ENCODE results near the gene AGGF1.
"Not testable (repeated sequence)": the region's sequence is repeated elsewhere in the genome, so short reads cannot be mapped to it uniquely, and the experiment has no call there.

AGGF1 gene

DNA sequence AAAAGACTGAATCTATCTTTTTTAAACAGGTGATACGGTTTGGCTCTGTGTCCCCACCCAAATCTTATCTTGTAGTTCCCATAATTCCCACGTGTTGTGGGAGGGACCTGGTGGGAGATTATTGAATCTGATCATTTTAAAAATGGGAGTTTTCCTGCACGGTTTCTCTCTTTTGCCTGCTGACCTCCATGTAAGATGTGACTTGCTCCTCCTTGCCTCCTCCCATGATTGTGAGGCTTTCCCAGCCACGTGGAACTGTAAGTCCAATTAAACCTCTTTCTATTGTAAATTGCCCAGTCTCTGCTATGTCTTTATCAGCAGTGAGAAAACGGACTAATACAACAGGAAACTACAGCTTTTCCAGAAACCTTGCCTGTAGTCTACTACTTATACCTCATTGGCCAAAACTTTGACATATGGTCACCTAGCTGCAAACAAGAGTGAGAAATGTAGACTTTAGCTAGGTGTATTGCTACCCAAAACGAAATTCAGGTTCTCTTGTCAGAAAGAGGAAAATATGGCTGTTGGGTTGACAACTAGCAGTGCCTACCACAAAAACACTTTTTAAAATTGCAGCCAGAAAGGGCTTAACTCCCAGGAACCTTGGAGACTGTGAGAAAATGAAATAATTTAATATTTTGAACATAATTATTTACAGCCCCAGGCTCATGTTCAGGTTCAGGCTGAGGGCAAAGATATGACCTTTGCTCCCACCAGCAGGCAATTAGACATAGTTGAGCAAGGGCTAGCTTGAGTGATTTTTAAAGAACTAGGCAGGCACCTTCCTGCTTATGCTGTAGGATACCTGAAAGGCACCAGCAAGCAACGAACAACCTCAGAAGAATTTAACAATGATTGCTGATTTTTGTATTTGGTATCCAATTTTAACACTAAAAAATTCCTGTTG is 7.4 kb upstream of the AGGF1 start:
- DNase-seq, result no peak

DNA sequence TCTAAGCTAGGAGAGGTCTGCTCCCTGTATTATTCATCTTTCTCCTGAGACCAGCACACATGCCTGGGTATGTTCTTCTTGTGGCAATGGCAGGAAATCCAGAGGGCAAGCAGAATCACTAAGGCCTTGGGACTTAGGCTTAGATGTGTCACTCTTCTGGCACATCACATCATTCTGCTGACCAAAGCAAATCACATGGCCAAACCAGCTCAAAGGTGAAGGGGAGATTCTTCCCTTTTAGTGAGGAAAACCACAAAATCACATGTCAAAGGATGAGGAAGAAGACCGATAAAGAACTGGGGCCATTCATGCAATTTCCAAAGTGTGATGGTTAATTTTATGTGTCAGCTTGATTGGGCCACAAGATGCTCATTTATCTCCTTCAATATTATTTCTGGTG is 5.7 kb upstream of the AGGF1 start:
- no peak for DNase-seq

DNA sequence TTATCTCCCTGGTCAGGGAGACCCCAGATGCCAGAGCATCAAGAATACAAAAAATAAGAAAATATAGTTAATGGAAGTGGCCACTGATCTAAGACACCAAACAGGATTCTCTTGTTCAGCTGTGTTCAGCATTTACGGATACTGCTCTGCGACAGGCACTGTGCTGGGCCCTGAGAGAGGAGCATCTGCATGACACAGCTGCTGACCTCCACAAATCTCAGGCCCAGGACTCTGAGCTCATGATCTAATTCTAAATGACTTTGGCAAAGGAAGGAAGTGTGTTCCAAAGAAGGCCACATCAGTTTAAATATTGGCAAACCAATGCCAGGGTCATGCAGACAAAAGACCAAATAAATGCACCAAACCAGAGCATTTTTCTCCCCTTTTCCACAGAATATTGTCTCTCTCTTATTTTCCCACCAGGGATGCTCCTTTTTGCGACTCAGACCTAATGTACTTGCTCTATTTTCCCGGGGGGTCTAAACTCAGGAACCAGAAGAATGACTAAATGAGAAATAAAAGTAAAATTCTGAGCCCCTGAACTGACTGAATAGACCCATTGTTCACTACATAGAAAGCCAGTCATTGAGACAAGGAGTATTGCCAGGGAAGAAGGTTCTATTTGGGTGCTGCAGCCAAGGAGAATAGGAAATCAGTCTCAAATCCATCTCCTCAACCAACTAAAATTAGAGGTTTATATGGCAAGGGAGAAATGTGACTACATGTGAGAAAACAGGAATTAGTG is 1.4 kb upstream of the AGGF1 start:
- DNase-seq, result peak in 11 of 58 donors; percentile 0 to 40 (median 12)

DNA sequence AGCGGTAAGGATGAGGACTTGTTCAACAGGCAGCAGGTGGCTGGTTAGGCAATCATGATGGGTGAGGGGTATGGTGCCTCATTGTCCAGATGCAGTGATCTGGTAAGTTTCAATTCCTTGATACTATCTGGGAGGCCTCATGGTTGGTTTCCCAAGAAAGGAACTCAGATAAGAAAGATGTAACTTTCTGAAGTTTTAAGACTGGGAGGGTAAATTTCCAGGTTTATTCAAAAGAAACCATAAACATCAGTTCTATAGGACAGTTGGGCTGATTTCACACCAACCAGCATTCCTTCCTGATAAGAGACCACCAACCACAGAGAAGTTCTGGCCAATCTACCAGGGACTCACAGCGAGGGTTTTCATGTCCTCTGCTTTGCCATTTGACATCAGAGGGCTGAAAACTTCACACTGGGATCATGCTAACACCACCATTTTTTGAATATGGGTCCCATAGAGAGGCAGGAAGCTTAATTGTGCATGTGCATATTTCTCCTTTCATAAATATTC is 773 bp upstream of the AGGF1 start:
- DNase-seq, result no peak

DNA sequence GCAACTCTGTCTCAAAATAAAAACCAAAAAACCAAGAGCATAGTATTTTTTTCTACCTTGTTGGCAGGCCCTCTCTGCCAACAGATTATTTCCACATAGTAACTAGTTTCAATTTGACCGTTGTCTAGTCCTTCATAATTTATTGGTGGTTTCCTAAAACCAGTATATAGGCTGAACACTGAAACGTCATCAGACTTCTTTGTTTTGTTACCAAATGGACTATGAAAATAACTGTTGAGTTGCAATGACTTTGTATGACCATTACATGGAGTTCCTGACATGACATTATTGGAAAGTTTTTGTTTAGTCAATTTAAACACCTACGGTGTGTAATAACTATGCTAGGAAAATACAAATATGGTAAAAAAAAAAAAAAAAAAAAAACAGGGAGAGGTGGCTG is 1.7 kb downstream of the AGGF1 start:
- DNase-seq, result no peak

DNA sequence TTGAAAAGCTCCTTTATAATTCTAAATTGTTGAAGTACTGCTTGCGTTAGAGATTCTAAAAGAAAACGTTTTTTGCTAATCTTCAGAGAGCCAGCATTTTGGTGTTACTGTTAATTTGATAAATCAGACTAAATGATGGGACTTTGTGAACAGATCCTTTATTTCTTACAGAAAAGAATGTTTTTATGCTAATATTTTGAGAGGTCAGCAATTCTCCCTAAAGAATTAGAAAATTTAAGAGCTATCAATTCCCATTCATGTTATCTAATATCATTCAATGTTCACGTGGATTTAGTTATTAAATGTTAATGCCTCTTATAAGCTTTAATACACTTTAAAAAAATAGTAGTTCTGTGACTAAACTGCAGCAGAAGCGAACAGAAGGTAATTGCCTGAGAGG is 2.4 kb downstream of the AGGF1 start:
- no peak for DNase-seq

DNA sequence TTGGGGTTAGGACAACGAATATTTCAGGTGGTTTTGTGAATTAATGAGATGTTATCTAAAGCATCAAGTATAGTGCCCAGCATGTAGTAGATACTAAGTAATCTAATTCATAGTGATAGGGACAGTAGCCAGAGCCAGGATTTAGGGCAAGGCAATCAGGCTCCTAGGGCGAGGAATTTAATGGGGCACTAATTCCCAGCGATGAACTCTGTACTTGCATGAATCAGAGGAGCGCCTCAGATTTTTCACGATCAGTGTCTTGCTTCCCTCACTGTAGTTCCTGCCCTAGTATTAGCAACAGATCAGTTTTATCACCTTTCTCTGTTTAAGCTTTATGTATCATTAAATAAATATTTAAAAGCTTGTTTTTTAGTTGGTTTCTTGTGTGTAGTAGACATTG is 3.1 kb downstream of the AGGF1 start:
- DNase-seq, result no peak

DNA sequence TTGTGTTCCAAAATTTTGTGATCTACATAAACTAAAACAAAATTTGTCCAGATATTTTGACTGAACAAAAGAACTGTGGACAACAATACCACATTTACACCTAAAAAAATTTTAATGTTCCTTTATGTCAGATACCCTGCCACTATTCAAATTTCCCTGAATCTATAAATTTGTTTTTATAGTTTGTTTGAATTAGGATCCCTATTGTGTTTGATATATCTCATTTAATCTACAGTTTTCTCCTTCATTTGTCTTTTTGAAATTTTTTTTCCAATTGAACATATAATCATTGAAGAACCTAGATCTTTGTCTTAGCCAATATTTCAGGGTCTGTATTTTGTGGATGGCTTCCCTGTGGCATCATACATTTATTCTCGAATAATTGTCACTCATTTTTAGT is 5.7 kb downstream of the AGGF1 start:
- DNase-seq, result no peak

DNA sequence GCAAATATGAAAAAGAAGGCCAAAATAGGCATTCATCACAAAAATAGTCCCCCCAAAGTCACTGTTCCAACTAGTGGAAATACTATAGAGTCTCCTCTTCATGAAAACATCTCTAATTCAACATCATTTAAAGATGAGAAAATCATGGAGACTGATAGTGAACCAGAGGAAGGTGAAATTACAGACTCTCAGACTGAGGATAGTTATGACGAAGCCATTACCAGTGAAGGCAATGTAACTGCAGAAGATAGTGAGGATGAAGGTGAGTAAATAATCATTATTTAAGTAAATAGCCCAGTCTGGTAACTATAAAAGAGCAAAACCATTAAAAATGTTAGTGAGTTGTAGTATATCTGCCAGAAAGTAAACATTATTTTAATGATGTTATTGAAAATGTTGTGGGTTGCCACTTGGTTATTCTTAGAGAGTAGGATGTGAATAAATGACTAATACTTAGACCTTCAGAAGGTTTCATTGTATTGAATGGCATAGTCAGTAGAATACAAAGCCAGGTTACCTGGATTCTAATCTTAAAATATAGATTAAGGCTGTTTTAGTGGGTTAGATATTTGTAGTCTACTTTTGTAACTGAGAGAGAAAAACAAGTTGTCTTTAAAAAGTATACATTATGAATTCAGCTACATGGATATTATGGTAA is 16.3 kb downstream of the AGGF1 start:
- DNase-seq, result no peak

DNA sequence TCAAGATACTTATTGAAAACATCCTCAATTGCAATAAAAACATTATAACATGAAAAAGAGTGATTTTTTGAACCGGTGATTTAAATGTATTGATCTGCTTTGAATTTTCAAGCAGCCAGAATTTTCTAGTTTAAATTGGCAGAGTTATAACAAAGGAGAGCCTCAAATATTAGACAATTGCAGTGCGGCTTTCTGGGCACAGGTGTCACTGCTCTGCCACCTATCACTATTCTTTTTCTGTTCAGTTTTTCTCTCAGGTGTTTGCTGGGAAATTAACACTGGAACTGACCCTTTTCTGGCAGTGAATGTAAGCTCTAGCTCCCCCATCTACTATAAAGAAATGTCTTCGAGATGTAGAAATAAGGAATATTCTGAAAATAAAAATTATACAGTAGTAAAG is 33.8 kb downstream of the AGGF1 start:
- DNase-seq, result no peak

DNA sequence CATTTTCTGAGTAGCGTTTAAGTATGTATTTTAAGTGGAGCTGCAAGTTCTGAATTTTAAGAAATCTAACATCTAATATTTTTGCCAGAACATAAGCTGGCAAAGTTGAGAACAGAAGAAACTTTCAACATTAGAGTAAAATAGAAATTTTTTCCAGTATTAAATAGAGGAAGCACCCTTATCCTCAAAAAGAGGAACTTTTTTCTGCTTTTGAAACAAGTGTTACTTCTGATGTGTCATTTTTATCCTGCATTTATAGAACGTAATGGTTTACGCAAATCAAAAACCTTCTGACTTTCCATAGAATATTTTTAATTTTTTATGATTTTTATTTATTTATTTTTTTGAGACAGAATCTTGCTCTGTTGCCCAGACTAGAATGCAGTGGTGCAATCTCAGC is 35.1 kb downstream of the AGGF1 start:
- DNase-seq, result no peak

DNA sequence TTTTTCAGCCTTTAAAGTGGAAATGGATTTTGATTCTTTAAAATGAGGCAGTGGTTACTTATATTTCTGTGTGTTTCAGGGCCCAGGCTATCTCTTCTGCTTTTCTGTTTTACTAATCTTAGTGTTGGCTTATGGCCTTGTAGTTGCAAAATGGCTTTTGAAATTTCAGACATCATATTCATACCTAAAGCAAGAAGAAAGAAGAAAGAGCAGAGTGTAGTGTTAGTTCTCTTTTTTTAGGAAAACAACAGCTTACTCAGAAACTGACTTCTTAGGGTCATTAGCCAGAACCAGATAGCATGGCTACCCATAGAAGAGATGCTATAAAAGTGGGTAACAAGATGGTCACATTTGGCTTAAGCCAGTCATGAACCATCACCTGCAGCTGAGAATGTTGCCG is 36.0 kb downstream of the AGGF1 start:
- no peak for DNase-seq

DNA sequence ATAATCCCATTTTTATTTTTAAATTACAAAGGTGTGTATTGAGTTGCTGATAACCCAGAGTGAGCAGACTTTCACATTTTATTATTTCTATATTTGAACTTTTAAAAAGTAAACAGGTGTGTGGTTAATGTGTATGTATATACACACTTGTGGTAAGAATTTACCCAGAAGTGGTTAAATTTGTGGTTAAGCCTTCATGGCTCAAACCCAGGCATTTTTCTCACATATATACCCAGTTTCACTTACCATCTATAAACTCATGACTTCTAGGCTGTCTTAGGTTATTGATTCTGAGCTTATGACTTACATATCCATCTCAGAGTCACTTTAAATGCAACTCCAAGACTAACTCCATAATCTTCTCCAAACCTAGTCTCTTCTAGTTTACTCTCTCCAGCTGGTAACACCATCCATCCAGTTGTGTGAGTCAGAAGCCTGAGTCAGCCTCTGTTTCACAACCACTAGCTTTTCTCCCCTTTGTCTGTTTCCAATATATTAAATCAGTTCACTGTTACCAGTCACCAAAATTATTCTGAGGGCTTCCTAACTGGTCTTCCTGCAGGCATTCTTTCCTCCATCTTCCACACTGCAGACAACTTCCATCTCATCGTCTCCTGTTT is 36.7 kb downstream of the AGGF1 start:
- no peak for DNase-seq

DNA sequence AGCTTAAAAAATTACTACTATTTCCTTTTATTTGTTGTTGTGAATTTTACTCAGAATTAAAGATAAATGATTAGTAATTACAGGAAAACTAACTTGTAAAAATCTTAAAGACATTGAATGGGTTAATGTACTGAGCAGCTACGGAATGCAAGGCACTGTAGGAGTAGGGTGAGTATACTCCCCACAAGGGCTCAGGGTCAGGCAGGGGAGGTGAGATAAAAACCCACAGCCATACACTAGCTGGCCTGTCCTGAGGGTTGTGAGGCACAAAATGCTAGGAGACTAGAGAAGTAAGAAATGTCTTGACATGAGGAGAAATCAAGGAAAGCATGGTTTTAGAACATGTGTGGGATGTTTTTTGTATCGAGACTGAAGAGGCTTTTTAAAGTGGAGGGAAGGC is 43.5 kb downstream of the AGGF1 start:
- DNase-seq, result no peak

DNA sequence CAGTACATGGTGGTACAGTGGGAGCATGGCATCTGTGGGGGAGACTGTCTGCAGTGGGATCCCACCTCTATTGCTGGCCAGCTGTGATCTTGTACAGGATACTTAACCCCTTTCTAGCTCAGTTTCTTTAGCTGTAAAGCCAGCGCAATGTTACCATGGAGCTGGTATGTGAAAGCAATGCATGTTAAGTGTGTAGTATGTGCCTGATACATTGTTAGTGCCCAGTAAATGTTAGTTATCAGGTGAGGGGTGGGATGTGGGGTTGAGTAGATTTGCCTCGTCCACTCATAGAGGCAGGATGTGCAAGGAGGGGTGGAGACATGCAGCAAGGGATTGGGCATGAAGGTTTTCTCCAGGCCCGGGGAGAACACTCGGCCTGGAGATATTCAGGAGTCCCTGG is 44.5 kb downstream of the AGGF1 start:
- DNase-seq, result no peak

DNA sequence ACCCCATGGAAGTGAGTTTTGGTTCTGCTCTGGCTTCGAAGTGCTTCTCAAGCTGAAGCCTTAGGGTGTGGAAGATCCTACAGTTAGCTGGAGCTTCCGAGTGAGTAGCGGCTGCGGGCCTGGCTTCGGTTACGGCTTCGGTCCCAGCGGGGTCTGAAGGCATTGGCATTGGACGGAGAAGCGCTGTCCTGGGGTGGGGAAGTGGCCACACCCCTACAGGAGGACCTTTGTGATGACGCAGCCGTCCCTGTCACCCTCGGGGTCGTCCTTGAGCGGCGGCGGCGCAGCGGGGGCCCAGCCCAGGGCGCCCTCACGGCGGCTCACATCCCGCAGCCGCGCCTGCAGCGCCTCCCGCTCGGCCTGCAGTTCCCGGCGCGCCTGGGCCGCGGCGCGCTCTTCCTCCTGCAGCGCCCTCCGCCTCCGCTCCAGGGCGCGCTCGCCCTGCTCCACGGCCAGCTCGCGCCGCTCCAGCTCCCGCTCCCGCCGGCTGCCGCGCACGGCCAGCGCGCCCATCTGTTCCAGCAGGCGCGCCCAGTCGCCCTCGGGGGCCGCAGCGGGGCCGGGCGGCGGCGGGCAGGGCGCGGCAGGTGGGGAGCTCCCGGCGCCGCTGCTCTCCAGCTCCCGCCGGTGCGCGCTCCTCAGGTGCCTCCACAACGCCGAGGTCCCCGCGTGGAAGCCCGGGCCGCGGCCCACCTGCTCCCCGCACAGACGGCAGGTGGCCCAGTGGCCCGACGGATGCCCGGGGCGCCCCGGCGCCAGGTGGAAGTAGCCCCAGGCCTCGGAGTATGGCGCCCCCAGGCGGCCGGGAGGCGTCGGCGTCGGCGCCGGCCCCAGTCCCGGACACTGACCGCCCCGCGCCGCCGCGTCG is 47.0 kb downstream of the AGGF1 start:
- peak in 49 of 58 donors; percentile 15 to 74 (median 55) for DNase-seq

DNA sequence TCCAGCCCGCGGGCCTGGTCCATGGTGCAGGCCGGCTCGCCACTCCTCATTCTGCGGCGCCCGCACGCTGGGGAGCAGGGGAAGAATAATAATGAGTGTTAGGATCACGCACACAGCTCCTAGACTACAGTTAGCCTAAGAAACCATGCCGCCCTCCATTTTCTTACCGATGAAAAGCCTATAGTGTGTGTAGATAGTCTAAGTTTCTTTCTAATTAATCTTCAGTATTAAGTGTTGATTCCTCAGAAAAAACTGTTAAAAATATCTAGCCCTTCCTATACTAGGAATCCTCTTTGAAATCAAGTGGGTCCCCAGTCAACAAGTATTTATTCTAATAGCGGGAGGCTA is 47.6 kb downstream of the AGGF1 start:
- DNase-seq, result no peak

DNA sequence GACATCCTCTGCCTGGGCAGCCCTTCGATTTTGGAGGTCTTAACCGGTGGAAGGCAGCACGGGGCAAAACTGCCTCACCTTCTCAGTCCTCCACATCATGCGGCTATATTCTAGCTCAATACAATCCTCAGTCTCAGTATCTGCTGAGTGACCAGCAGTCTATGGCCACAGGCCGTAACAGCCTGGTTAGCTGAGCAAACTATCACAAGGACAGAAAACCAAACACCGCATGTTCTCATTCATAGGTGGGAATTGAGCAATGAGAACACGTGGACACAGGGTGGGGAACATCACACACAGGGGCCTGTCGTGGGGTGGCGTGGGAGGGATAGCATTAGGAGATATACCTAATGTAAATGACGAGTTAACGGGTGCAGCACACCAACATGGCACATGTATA is 50.3 kb downstream of the AGGF1 start:
- DNase-seq, result not testable (repeated sequence)

DNA sequence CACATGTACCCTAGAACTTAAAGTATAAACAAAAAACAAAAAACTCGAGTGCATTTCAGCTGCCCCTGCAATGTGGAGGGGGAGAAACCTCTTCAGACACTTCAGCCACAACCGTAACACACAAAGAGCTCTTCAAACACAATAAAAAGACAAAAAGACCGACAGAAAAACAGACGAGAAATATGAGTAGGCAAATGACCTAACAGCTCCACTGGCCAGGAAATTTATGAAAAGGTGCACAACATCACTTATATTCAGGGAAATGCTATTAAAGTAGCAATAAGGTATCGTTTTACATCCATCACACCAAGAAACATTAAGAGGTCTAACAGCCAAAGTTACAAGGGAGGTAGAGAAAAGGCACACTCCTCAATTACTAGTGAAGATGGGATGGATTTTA is 50.7 kb downstream of the AGGF1 start:
- no peak for DNase-seq

DNA sequence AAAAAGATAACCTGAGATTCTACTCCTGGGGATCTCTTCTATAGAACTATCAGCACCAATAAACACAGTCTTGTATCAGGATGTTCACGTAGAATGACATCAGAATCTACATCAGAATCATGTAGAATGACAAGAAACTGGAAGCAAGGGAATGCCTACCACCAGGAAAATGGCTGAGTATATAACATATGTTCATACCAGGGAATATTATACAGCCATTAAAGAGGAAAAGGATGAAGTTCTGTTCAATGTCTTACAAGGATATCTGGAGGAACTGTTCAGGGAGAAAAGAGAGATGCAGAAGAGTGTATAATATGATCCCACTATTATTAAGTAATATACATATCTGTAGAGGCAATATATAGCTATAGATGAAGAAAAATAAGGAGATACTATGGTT is 52.1 kb downstream of the AGGF1 start:
- DNase-seq, result no peak

DNA sequence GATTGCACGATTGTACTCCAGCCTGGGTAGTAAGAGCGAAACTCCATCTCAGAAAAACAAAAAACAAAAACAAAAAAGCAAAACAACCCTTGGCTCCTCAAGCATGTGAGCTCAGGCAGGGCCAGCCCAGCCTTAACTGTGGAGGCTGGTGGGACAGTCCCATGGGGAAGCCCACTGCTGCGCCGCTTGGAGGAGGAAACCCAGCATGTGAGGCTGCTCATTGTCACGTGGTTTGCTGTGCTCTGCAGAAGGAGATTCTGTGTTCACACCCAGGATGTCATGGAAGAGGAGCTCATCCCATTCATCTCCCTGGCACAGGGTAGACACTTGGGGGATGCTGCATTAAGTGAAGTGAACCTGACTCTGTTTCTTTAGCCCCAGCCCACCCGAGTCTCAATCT is 52.9 kb downstream of the AGGF1 start:
- DNase-seq, result no peak

Measured in anterior cingulate cortex (tissue), 58 donors.